ENCODE data around the gene TTC12.

GRCh38 chr11:113372309-113372708, 57.9 kb downstream of the TTC12 start:
- TF ChIP-seq EZH2phosphoT487 (IDR thresholded peaks at IDR 0.05; ENCODE audit: borderline replicate concordance, low read depth), result no peak
- no peak for TF ChIP-seq RFX5 (IDR thresholded peaks at IDR 0.05; ENCODE audit: low read length)
- TF ChIP-seq TAF1 (IDR thresholded peaks at IDR 0.05; ENCODE audit: borderline replicate concordance, low read depth, low read length), result no peak
